Stimulated activated CD4-positive, alpha-beta T cell treated with anti-CD3 and anti-CD28 coated beads, TNF-alpha, amount 100 ng/mL, for 48 hours (primary cell): ENCODE data around the gene COX7B2.

Source experiments
- DNase-seq, 3 donors: peaks; one replicate each; pipeline ENCODE4 v3.0.0-alpha.2; 2020; ENCODE audit warnings: low read depth in 3 of 3

COX7B2 gene

GRCh38 chr4:46909078-46909477 lies at the start of gene COX7B2:
COX7B2 (minus strand) TSS chr4:46909245; CDS start chr4:46735192, 174,053 bp downstream.
- DNase-seq = no peak

GRCh38 chr4:46956451-46956850 lies 47.4 kb upstream of the COX7B2 start:
- DNase-seq = no peak

- DNase-seq = no peak
Observed at GRCh38 chr4:46955601-46956000, 46.6 kb upstream of the COX7B2 start.

GRCh38 chr4:46954643-46955042 lies 45.6 kb upstream of the COX7B2 start:
- DNase-seq = no peak

- no peak for DNase-seq
Observed at GRCh38 chr4:46953564-46953963, 44.5 kb upstream of the COX7B2 start.

GRCh38 chr4:46952451-46952850 lies 43.4 kb upstream of the COX7B2 start:
- DNase-seq = no peak

GRCh38 chr4:46950826-46951225 lies 41.8 kb upstream of the COX7B2 start:
- DNase-seq = no peak

- no peak for DNase-seq
Observed at GRCh38 chr4:46949822-46950221, 40.8 kb upstream of the COX7B2 start.

GRCh38 chr4:46947541-46947940 lies 38.5 kb upstream of the COX7B2 start:
- no peak for DNase-seq

GRCh38 chr4:46946919-46947536 lies 38.0 kb upstream of the COX7B2 start:
- DNase-seq = no peak

- no peak for DNase-seq
Observed at GRCh38 chr4:46945062-46945461, 36.0 kb upstream of the COX7B2 start.

- DNase-seq = no peak
Observed at GRCh38 chr4:46944345-46944744, 35.3 kb upstream of the COX7B2 start.

GRCh38 chr4:46937493-46937892 lies 28.4 kb upstream of the COX7B2 start:
- no peak for DNase-seq

GRCh38 chr4:46934726-46935125 lies 25.7 kb upstream of the COX7B2 start:
- DNase-seq = no peak

- DNase-seq = no peak
Observed at GRCh38 chr4:46933686-46934085, 24.6 kb upstream of the COX7B2 start.

GRCh38 chr4:46931981-46932380 lies 22.9 kb upstream of the COX7B2 start:
- DNase-seq = no peak

GRCh38 chr4:46930891-46931290 lies 21.8 kb upstream of the COX7B2 start:
- DNase-seq = no peak

GRCh38 chr4:46927201-46927600 lies 18.2 kb upstream of the COX7B2 start:
- DNase-seq = no peak

- no peak for DNase-seq
Observed at GRCh38 chr4:46924789-46925529, 15.9 kb upstream of the COX7B2 start.

GRCh38 chr4:46922205-46922604 lies 13.2 kb upstream of the COX7B2 start:
- DNase-seq = no peak

- no peak for DNase-seq
Observed at GRCh38 chr4:46908148-46908547, 897 bp downstream of the COX7B2 start.

- no peak for DNase-seq
Observed at GRCh38 chr4:46900082-46900481, 9.0 kb downstream of the COX7B2 start.

- no peak for DNase-seq
Observed at GRCh38 chr4:46894826-46895225, 14.2 kb downstream of the COX7B2 start.

- no peak for DNase-seq
Observed at GRCh38 chr4:46890056-46890455, 19.0 kb downstream of the COX7B2 start.
